ENCODE data around the gene SETBP1.

Gene SETBP1

DNA sequence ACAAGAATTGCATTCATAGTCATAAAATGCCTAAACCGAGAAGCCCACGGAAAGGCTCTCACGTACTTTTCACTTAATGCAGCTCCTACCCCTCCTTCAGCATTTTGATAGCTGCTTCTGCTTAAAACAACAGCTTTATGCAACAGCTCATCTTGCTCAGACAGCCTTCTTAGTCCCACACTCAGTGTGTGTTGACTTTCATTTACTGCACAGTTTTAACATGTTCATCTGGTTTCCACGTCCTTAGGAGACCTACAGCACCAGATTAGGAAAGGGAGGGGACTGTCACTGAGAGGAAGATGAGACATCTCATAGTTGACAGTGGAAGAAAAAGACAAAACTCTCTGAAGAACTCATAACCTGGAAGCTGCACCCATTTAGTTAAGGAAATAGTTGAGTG is 435.4 kb downstream of the SETBP1 start:
- H3K9me2 ChIP-seq (replicated peaks; ENCODE audit: control insufficient read depth, low read length), result no peaks in the 10 kb centered on the region
- no peaks in the 10 kb centered on the region for H3F3A ChIP-seq (ENCODE audit: control insufficient read depth, insufficient read depth)
- H4K20me1 ChIP-seq (ENCODE audit: control insufficient read depth, insufficient read depth, low read depth, low read length), result no peaks in the 10 kb centered on the region
- no peaks in the 10 kb centered on the region for H3K27me3 ChIP-seq (ENCODE audit: control insufficient read depth, low read length)
- H3K79me2 ChIP-seq (ENCODE audit: control insufficient read depth, low read length), result no peaks in the 10 kb centered on the region
- no peak overlapping the region for H3K27ac ChIP-seq (ENCODE audit: low read depth, low read length)
- H3K36me3 ChIP-seq (ENCODE audit: control insufficient read depth, low read length), result no peaks in the 10 kb centered on the region
- H3K9me3 ChIP-seq (ENCODE audit: control insufficient read depth, insufficient read depth, low read length), result no peaks in the 10 kb centered on the region
- H3K4me1 ChIP-seq (ENCODE audit: control insufficient read depth, low read length), result no peaks in the 10 kb centered on the region
- TF ChIP-seq, protein P1, sequence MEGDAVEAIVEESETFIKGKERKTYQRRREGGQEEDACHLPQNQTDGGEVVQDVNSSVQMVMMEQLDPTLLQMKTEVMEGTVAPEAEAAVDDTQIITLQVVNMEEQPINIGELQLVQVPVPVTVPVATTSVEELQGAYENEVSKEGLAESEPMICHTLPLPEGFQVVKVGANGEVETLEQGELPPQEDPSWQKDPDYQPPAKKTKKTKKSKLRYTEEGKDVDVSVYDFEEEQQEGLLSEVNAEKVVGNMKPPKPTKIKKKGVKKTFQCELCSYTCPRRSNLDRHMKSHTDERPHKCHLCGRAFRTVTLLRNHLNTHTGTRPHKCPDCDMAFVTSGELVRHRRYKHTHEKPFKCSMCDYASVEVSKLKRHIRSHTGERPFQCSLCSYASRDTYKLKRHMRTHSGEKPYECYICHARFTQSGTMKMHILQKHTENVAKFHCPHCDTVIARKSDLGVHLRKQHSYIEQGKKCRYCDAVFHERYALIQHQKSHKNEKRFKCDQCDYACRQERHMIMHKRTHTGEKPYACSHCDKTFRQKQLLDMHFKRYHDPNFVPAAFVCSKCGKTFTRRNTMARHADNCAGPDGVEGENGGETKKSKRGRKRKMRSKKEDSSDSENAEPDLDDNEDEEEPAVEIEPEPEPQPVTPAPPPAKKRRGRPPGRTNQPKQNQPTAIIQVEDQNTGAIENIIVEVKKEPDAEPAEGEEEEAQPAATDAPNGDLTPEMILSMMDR (IDR thresholded peaks at IDR 0.05; ENCODE audit: low read depth, low read length, poor library complexity, severe bottlenecking), result no peak
- no peak for TF ChIP-seq EZH2phosphoT487 (IDR thresholded peaks at IDR 0.05; ENCODE audit: borderline replicate concordance, low read length)
- no peak overlapping the region for H3K4me3 ChIP-seq (ENCODE audit: low read length)
- H3K4me2 ChIP-seq (ENCODE audit: low read length), result no peak overlapping the region
